Smooth muscle cell (in vitro differentiated cells): Measurements from ENCODE around the gene RAB11B. TPM values are rescaled to one million over a fixed set of nuclear protein-coding genes. Genes with fewer than 3 reads are reported as not detected.

Source experiments
- DNase-seq: peaks from one replicate; lab custom pipeline; 2025; ENCODE audit not compliant: unreplicated experiment; lab: John Stamatoyannopoulos, UW
- H2AFZ ChIP-seq: fragments of 200-600 bp; sonication (generic); 2 replicates; pipeline ENCODE4 v1.6.0; 2016; ENCODE audit warnings: antibody characterized with exemption, low read depth, mild to moderate bottlenecking
- H3F3A ChIP-seq: fragments of 200-600 bp; sonication (generic); 2 replicates; pipeline ENCODE4 v1.6.0; 2017; ENCODE audit warnings: antibody characterized with exemption, low read depth
- H3K27ac ChIP-seq: fragments of 200-600 bp; sonication (generic); 2 replicates; pipeline ENCODE4 v1.5.1; 2016; ENCODE audit warnings: low read depth, mild to moderate bottlenecking
- H3K27me3 ChIP-seq: fragments of 200-600 bp; sonication (generic); 2 replicates; pipeline ENCODE4 v1.6.1; 2016; ENCODE audit warnings: low read depth, mild to moderate bottlenecking
- H3K36me3 ChIP-seq: fragments of 200-600 bp; sonication (generic); 2 replicates; pipeline ENCODE4 v1.5.1; 2016; ENCODE audit warnings: low read depth
- H3K4me1 ChIP-seq: fragments of 200-600 bp; sonication (generic); 2 replicates; pipeline ENCODE4 v1.5.1; 2016; ENCODE audit warnings: low read depth
- H3K4me2 ChIP-seq: fragments of 200-600 bp; sonication (generic); 2 replicates; pipeline ENCODE4 v1.6.0; 2016; ENCODE audit warnings: mild to moderate bottlenecking
- H3K4me3 ChIP-seq: fragments of 200-600 bp; sonication (generic); 2 replicates; pipeline ENCODE4 v1.5.1; 2016; ENCODE audit warnings: mild to moderate bottlenecking
- H3K79me2 ChIP-seq: fragments of 200-600 bp; sonication (generic); 2 replicates; pipeline ENCODE4 v1.6.0; 2016; ENCODE audit warnings: low read depth, mild to moderate bottlenecking
- H3K9ac ChIP-seq: fragments of 200-600 bp; sonication (generic); 2 replicates; pipeline ENCODE4 v1.6.0; 2016; ENCODE audit warnings: low read depth
- H3K9me3 ChIP-seq: fragments of 200-600 bp; sonication (generic); replicated peaks from 2 replicates; pipeline ENCODE4 v1.5.1; 2016; ENCODE audit warnings: low read depth
- H4K20me1 ChIP-seq: fragments of 200-600 bp; sonication (generic); 2 replicates; pipeline ENCODE4 v1.6.0; 2016; ENCODE audit warnings: low read depth
- CTCF ChIP-seq: fragments of 200-600 bp; sonication (generic); IDR thresholded peaks from 2 replicates; pipeline ENCODE4 v1.5.1; 2017; ENCODE audit warnings: borderline replicate concordance, mild to moderate bottlenecking, antibody characterized with exemption; ENCODE audit not compliant: insufficient read depth, poor library complexity, severe bottlenecking
- WGBS: methylation state at CpG from one replicate; pipeline ENCODE4 v1.1.7; 2016; ENCODE audit warnings: low lambda C conversion rate; 5-methylcytosine and 5-hydroxymethylcytosine counted together
- polyA plus RNA-seq: library from polyadenylated mRNA; unstranded; fragments of >200 nt; fragmentation: Nextera tagmentation; extraction: Ambion mirVana; gene quantifications from 2 replicates; pipeline ENCODE4 v1.2.1, GENCODE V29; 2016
- total RNA-seq: library from RNA; depleted of rRNA; stranded (reverse); fragments of >200 nt; gene quantifications from 2 replicates; pipeline ENCODE4 v1.2.3, GENCODE V29; 2014

The RAB11B gene
- total and polyA plus RNA-seq, 2 experiments from 2014 or later: 28.9 to 148 TPM

GRCh38 chr19:8446061-8446709 lies 56.0 kb downstream of the RAB11B start:
- H3F3A ChIP-seq: peaks cover 2% of the 10 kb centered on the region
- no peak overlapping the region for H2AFZ ChIP-seq
- peaks cover 61% of the 10 kb centered on the region for H3K79me2 ChIP-seq
- peaks cover 59% of the 10 kb centered on the region for H4K20me1 ChIP-seq
- no peak for DNase-seq
- H3K36me3 ChIP-seq: peaks cover 5% of the 10 kb centered on the region
- peaks cover 46% of the 10 kb centered on the region for H3K4me1 ChIP-seq
- peak overlapping the region; percentile 99 for H3K9ac ChIP-seq
- TF ChIP-seq CTCF: no peak
- H3K4me2 ChIP-seq: peak overlapping the region; percentile 99
- H3K9me3 ChIP-seq: no peaks in the 10 kb centered on the region
- peak overlapping the region; percentile 94 for H3K27ac ChIP-seq
- WGBS: 40% methylated on average over 16 of the region's 16 CpGs
- no peaks in the 10 kb centered on the region for H3K27me3 ChIP-seq
- peak overlapping the region; percentile 95 for H3K4me3 ChIP-seq

- WGBS: 73% methylated on average over 8 of the region's 8 CpGs
- peaks cover 96% of the 10 kb centered on the region for H4K20me1 ChIP-seq
- no peak for DNase-seq
- H3K27me3 ChIP-seq: no peaks in the 10 kb centered on the region
- no peaks in the 10 kb centered on the region for H3K9me3 ChIP-seq
- peak overlapping the region; percentile 38 for H3K27ac ChIP-seq
- H3K4me3 ChIP-seq: no peak overlapping the region
- peaks cover 60% of the 10 kb centered on the region for H3K4me1 ChIP-seq
- no peak for TF ChIP-seq CTCF
- H3K4me2 ChIP-seq: no peak overlapping the region
- H3F3A ChIP-seq: peaks cover 19% of the 10 kb centered on the region
- H3K79me2 ChIP-seq: peaks cover 97% of the 10 kb centered on the region
- H3K36me3 ChIP-seq: peaks cover 8% of the 10 kb centered on the region
- H3K9ac ChIP-seq: no peak overlapping the region
- H2AFZ ChIP-seq: no peak overlapping the region
Measured at GRCh38 chr19:8449830-8450229, 59.7 kb downstream of the RAB11B start.

- Histone ChIP-seq H3F3A (peaks cover 19% of the 10 kb centered on the region), H3K27ac (peak overlapping the region; percentile 22), H3K79me2 (peaks cover 98% of the 10 kb centered on the region), H3K36me3 (peaks cover 11% of the 10 kb centered on the region), H3K27me3 (no peaks in the 10 kb centered on the region), H3K9ac (no peak overlapping the region), H3K9me3 (no peaks in the 10 kb centered on the region), H4K20me1 (peaks cover 99% of the 10 kb centered on the region), H3K4me2 (peak overlapping the region; percentile 37), H2AFZ (no peak overlapping the region), H3K4me3 (no peak overlapping the region), H3K4me1 (peaks cover 54% of the 10 kb centered on the region)
- no peak for DNase-seq
- no peak for TF ChIP-seq CTCF
- 78% methylated on average over 6 of the region's 6 CpGs for WGBS
Measured at GRCh38 chr19:8451377-8451776, 61.2 kb downstream of the RAB11B start.

GRCh38 chr19:8451885-8452284 lies 61.7 kb downstream of the RAB11B start:
- no peak for DNase-seq
- H4K20me1 ChIP-seq: peaks cover 99% of the 10 kb centered on the region
- no peak overlapping the region for H3K9ac ChIP-seq
- no peaks in the 10 kb centered on the region for H3K27me3 ChIP-seq
- H3K4me1 ChIP-seq: peaks cover 49% of the 10 kb centered on the region
- peaks cover 10% of the 10 kb centered on the region for H3K36me3 ChIP-seq
- WGBS: 44% methylated on average over 3 of the region's 3 CpGs
- H2AFZ ChIP-seq: no peak overlapping the region
- no peak overlapping the region for H3K4me3 ChIP-seq
- H3K4me2 ChIP-seq: peak overlapping the region; percentile 37
- peak overlapping the region; percentile 39 for H3K27ac ChIP-seq
- H3F3A ChIP-seq: peaks cover 19% of the 10 kb centered on the region
- no peaks in the 10 kb centered on the region for H3K9me3 ChIP-seq
- H3K79me2 ChIP-seq: peaks cover 98% of the 10 kb centered on the region
- no peak for TF ChIP-seq CTCF
